ACC112 (cell line): Measurements from ENCODE around the gene ACMSD.

Source experiments
- H2AFZ ChIP-seq: fragments of 200-600 bp; sonication (generic); one replicate; pipeline ENCODE4 v1.6.0; 2017; ENCODE audit warnings: antibody characterized with exemption, low read length; ENCODE audit not compliant: unreplicated experiment
- H3K27ac ChIP-seq: fragments of 200-600 bp; sonication (generic); 2 replicates; pipeline ENCODE4 v1.5.1; 2014; ENCODE audit warnings: low read depth, mild to moderate bottlenecking, antibody characterized with exemption, low read length, moderate library complexity
- H3K27me3 ChIP-seq: fragments of 200-600 bp; sonication (generic); 2 replicates; pipeline ENCODE4 v1.6.1; 2014; ENCODE audit warnings: mild to moderate bottlenecking, antibody characterized with exemption, low read length, moderate library complexity, mixed read lengths; ENCODE audit not compliant: insufficient read depth
- H3K36me3 ChIP-seq: fragments of 200-600 bp; sonication (generic); 2 replicates; pipeline ENCODE4 v1.6.1; 2016; ENCODE audit warnings: mild to moderate bottlenecking, antibody characterized with exemption, low read length, moderate library complexity, mixed read lengths; ENCODE audit not compliant: insufficient read depth
- H3K4me1 ChIP-seq: fragments of 200-600 bp; sonication (generic); one replicate; pipeline ENCODE4 v1.6.1; 2016; ENCODE audit warnings: low read length, mixed read lengths; ENCODE audit not compliant: insufficient read depth, unreplicated experiment, control insufficient read depth
- H3K4me3 ChIP-seq: fragments of 200-600 bp; sonication (generic); 2 replicates; pipeline ENCODE4 v1.5.1; 2014; ENCODE audit warnings: mild to moderate bottlenecking, low read depth, low read length
- H3K79me2 ChIP-seq: fragments of 200-600 bp; sonication (generic); one replicate; pipeline ENCODE4 v1.6.0; 2016; ENCODE audit warnings: low read length; ENCODE audit not compliant: control insufficient read depth, unreplicated experiment, insufficient read depth

ACMSD gene

GRCh38 chr2:134944975-134945374, 106.6 kb downstream of the ACMSD start:
- no peak overlapping the region for H3K27ac ChIP-seq

GRCh38 chr2:134946073-134946472, 107.7 kb downstream of the ACMSD start:
- Histone ChIP-seq H3K79me2 (peaks cover 7% of the 10 kb centered on the region), H3K36me3 (peaks cover 36% of the 10 kb centered on the region), H3K27me3 (no peaks in the 10 kb centered on the region), H3K4me1 (no peaks in the 10 kb centered on the region), H3K27ac (no peak overlapping the region), H2AFZ (no peak overlapping the region), H3K4me3 (no peak overlapping the region)

More at GRCh38 chr2:134944975-134945374, 106.6 kb downstream of the ACMSD start:
- Histone ChIP-seq H3K4me1 (no peaks in the 10 kb centered on the region), H3K4me3 (no peak overlapping the region), H3K79me2 (peaks cover 12% of the 10 kb centered on the region), H2AFZ (no peak overlapping the region), H3K36me3 (peaks cover 39% of the 10 kb centered on the region), H3K27me3 (no peaks in the 10 kb centered on the region)

- H3K27me3 ChIP-seq, result no peaks in the 10 kb centered on the region
- H3K4me3 ChIP-seq, result no peak overlapping the region
- H2AFZ ChIP-seq, result no peak overlapping the region
- H3K4me1 ChIP-seq, result no peaks in the 10 kb centered on the region
- peaks cover 40% of the 10 kb centered on the region for H3K36me3 ChIP-seq
- H3K79me2 ChIP-seq, result peaks cover 7% of the 10 kb centered on the region
- H3K27ac ChIP-seq, result no peak overlapping the region
These were observed 111.7 kb downstream of the ACMSD start for GRCh38 chr2:134949981-134950708.

- no peaks in the 10 kb centered on the region for H3K4me1 ChIP-seq
- peaks cover 6% of the 10 kb centered on the region for H3K79me2 ChIP-seq
- H3K27me3 ChIP-seq, result no peaks in the 10 kb centered on the region
- no peak overlapping the region for H3K4me3 ChIP-seq
- H3K36me3 ChIP-seq, result peaks cover 44% of the 10 kb centered on the region
- no peak overlapping the region for H2AFZ ChIP-seq
- no peak overlapping the region for H3K27ac ChIP-seq
These were observed 112.5 kb downstream of the ACMSD start for GRCh38 chr2:134950886-134951285.
